ENCODE data around the gene GDF10.

The GDF10 gene

GRCh38 chr10:47320812-47321211, 20.8 kb downstream of the GDF10 start:
- CTCF ChIA-PET: interaction anchor here (0.9 to 2.2 kb wide), 2 partner anchors 8 to 296 kb away, joined by 3 to 10 read pairs; no protein-coding TSS in a partner anchor
- no peak overlapping the region for H3K27ac Mint-ChIP-seq
- peaks cover 8% of the 10 kb centered on the region for H3K27me3 Mint-ChIP-seq
- no peaks in the 10 kb centered on the region for H3K36me3 Mint-ChIP-seq
- H3K9me3 Mint-ChIP-seq: no peaks in the 10 kb centered on the region
- no peaks in the 10 kb centered on the region for H3K4me1 Mint-ChIP-seq
- no peak overlapping the region for H3K4me3 Mint-ChIP-seq
- no peak for DNase-seq

DNA sequence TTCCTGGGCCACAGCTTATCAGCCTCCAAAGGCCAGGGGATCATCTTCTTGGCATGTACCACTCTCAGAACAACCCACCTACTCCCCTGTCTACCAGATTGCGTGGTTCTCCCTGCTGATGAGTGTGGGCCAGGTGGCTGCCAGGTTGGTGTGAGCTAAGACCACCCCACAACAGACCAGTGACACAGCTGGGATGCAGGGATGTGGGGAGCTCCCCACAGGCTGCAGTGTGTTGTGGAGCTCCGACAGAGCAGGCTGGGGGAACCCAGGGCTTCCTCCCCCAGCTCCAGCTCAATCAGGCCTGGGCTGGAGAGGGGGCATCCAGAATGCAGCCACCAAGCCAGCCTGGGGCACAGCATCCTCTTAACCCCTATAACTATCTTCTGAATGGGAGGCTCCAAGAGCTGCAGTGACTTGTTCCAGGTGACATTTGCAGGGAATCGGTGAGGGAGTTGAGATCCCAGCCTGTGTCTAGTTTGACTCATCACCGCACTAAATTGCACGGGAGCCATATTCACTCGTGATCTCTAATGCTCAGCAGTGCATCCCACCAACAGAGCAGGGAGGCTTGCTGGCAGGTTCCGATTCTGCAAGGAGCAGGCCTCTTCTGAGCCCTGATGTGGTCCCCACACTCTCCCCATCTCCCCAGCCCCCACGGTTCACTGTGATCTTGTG, 21.7 kb downstream of the GDF10 start:
- H3K9me3 Mint-ChIP-seq: no peaks in the 10 kb centered on the region
- H3K4me3 Mint-ChIP-seq: no peak overlapping the region
- peaks cover 3% of the 10 kb centered on the region for H3K27me3 Mint-ChIP-seq
- DNase-seq: no peak
- no peaks in the 10 kb centered on the region for H3K36me3 Mint-ChIP-seq
- no peak overlapping the region for H3K27ac Mint-ChIP-seq
- CTCF ChIA-PET: interaction anchor here (0.9 to 2.2 kb wide), 2 partner anchors 9 to 297 kb away, joined by 3 to 10 read pairs; no protein-coding TSS in a partner anchor
- H3K4me1 Mint-ChIP-seq: no peaks in the 10 kb centered on the region

GRCh38 chr10:47322300-47323061, 22.5 kb downstream of the GDF10 start, which contains the start of gene GDF2:
TSS of gene GDF2 (plus strand) at chr10:47322454. CDS start at chr10:47322669, 215 bp downstream.
- H3K36me3 Mint-ChIP-seq: no peaks in the 10 kb centered on the region
- CTCF ChIA-PET: interaction anchor here (0.9 to 1.1 kb wide), 2 partner anchors 11 to 297 kb away, joined by 3 to 4 read pairs; no protein-coding TSS in a partner anchor
- H3K27me3 Mint-ChIP-seq: peaks cover 3% of the 10 kb centered on the region
- H3K4me1 Mint-ChIP-seq: no peaks in the 10 kb centered on the region
- no peak within 1 kb of the TSS for H3K27ac Mint-ChIP-seq
- no peak for DNase-seq
- H3K4me3 Mint-ChIP-seq: no peak within 1 kb of the TSS
- peaks cover under 1% of the 10 kb centered on the region for H3K9me3 Mint-ChIP-seq

DNA sequence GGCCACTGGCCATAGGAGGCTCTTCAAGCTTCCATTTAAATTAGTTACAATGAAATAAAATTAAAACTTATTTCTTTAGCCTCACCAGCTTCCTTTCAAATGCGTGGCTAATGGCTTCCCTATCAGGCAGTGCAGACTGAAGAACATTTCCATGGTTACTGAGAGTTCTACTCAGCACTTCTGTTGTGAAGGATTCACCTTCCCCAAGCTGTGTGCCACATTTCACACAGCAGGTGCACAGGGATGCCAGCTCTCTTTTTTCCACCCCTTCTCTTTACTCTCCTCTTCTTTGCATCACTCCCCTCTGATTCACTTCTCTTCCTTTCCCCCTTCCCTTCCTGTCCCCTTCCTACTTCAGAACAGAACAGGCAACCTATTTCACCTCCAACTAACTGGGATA, 23.1 kb downstream of the GDF10 start:
- Mint-ChIP-seq H3K27ac (no peak overlapping the region), H3K4me1 (no peaks in the 10 kb centered on the region), H3K36me3 (no peaks in the 10 kb centered on the region), H3K4me3 (no peak overlapping the region), H3K9me3 (peaks cover 6% of the 10 kb centered on the region), H3K27me3 (peaks cover 3% of the 10 kb centered on the region)
- DNase-seq: no peak
- CTCF ChIA-PET: interaction anchor here (0.9 to 1.9 kb wide), 4 partner anchors 10 to 298 kb away, joined by 3 to 10 read pairs (median 4); no protein-coding TSS in a partner anchor

DNA sequence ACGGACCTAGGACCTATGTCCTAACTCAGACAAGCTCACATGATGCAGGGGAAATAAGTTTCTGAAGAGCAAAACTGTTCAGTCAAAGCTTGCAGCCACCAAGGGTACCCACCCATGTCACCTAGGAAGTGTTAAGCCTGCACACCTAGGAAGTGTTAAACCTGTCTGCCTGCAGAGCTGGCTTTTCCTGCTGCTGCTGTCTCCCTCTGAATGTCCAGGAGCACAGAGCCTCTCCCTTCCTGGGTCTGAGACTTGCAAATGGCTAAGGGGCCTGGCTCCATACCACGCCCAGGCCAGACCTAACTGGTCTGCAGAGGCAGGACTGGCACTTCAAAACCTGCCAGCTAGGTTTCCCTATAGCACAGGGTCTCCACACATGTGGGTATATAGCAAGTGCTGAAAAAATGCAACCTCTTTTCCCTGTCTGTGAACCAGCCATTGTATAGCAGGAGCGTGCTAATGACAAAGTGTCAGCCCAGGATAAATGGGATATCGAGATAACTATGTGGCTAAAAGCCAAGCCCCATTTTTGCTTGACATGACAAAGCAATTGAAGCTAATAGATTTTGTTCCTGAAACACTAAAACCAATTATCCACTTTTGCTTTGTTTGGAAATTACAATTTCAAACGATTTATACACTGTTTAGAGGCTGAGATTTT, 23.8 kb downstream of the GDF10 start:
- no peaks in the 10 kb centered on the region for H3K4me1 Mint-ChIP-seq

GRCh38 chr10:47325303-47326291, 25.6 kb downstream of the GDF10 start:
- CTCF ChIA-PET: no interaction called here
- Mint-ChIP-seq H3K4me1 (no peaks in the 10 kb centered on the region), H3K9me3 (peaks cover 15% of the 10 kb centered on the region), H3K4me3 (no peak overlapping the region), H3K27ac (no peak overlapping the region), H3K36me3 (no peaks in the 10 kb centered on the region), H3K27me3 (peaks cover 3% of the 10 kb centered on the region)
- no peak for DNase-seq

More for the DNA sequence above, 23.8 kb downstream of the GDF10 start:
- Mint-ChIP-seq H3K27ac (no peak overlapping the region), H3K36me3 (no peaks in the 10 kb centered on the region), H3K27me3 (peaks cover 3% of the 10 kb centered on the region), H3K4me3 (no peak overlapping the region), H3K9me3 (peaks cover 12% of the 10 kb centered on the region)
- no peak for DNase-seq
- CTCF ChIA-PET: interaction anchor here (0.9 to 1.9 kb wide), 4 partner anchors 10 to 299 kb away, joined by 3 to 10 read pairs (median 4); no protein-coding TSS in a partner anchor

- CTCF ChIA-PET: no interaction called here
- H3K4me3 Mint-ChIP-seq: no peak overlapping the region
- H3K9me3 Mint-ChIP-seq: peaks cover 15% of the 10 kb centered on the region
- H3K27me3 Mint-ChIP-seq: peaks cover 5% of the 10 kb centered on the region
- DNase-seq: no peak
- no peaks in the 10 kb centered on the region for H3K4me1 Mint-ChIP-seq
- H3K27ac Mint-ChIP-seq: no peak overlapping the region
- no peaks in the 10 kb centered on the region for H3K36me3 Mint-ChIP-seq
These were observed 26.4 kb downstream of the GDF10 start for GRCh38 chr10:47326306-47326926.

- peaks cover 15% of the 10 kb centered on the region for H3K9me3 Mint-ChIP-seq
- H3K36me3 Mint-ChIP-seq: no peaks in the 10 kb centered on the region
- no peak overlapping the region for H3K4me3 Mint-ChIP-seq
- no peaks in the 10 kb centered on the region for H3K4me1 Mint-ChIP-seq
- CTCF ChIA-PET: no interaction called here
- no peak for DNase-seq
- no peak overlapping the region for H3K27ac Mint-ChIP-seq
- H3K27me3 Mint-ChIP-seq: peaks cover 10% of the 10 kb centered on the region
These were observed 26.9 kb downstream of the GDF10 start for GRCh38 chr10:47326927-47327330.

GRCh38 chr10:47329855-47330254, 29.9 kb downstream of the GDF10 start:
- H3K27ac Mint-ChIP-seq: no peak overlapping the region
- no peaks in the 10 kb centered on the region for H3K4me1 Mint-ChIP-seq
- peaks cover 8% of the 10 kb centered on the region for H3K27me3 Mint-ChIP-seq
- H3K9me3 Mint-ChIP-seq: peaks cover 15% of the 10 kb centered on the region
- no peak overlapping the region for H3K4me3 Mint-ChIP-seq
- no peak for DNase-seq
- H3K36me3 Mint-ChIP-seq: no peaks in the 10 kb centered on the region
- CTCF ChIA-PET: no interaction called here

GRCh38 chr10:47330366-47330765, 30.4 kb downstream of the GDF10 start:
- no peak overlapping the region for H3K27ac Mint-ChIP-seq
- no peak for DNase-seq
- H3K27me3 Mint-ChIP-seq: peaks cover 8% of the 10 kb centered on the region
- H3K9me3 Mint-ChIP-seq: peaks cover 15% of the 10 kb centered on the region
- CTCF ChIA-PET: no interaction called here
- H3K4me3 Mint-ChIP-seq: no peak overlapping the region
- no peaks in the 10 kb centered on the region for H3K36me3 Mint-ChIP-seq
- no peaks in the 10 kb centered on the region for H3K4me1 Mint-ChIP-seq

DNA sequence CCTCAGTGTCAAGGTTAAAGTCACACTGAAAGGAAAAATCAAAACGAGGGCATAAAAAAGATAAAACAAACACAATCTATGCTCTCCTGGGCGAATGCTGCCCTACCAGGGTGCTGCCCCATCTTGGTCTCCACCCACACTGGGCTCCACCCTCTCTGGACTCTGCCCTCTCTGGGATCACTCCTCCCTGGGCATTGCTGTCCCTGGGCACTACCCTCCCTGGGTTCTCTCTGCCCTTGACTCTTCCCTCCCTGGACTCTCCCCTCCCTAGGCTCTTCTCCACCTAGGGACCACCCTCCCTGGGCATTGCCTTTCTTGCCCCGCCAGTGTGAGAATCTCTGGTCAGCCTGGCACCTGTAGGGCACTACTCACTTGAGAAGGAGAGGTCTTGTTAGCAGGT, 30.8 kb downstream of the GDF10 start:
- H3K27ac Mint-ChIP-seq: no peak overlapping the region
- no peak overlapping the region for H3K4me3 Mint-ChIP-seq
- H3K36me3 Mint-ChIP-seq: no peaks in the 10 kb centered on the region
- peaks cover 8% of the 10 kb centered on the region for H3K27me3 Mint-ChIP-seq
- H3K4me1 Mint-ChIP-seq: no peaks in the 10 kb centered on the region
- CTCF ChIA-PET: interaction anchor here (0.9 kb wide), 1 partner anchor 306 kb away, joined by 4 read pairs; no protein-coding TSS in a partner anchor
- DNase-seq: no peak
- H3K9me3 Mint-ChIP-seq: peaks cover 15% of the 10 kb centered on the region

GRCh38 chr10:47331491-47331890, 31.5 kb downstream of the GDF10 start:
- Mint-ChIP-seq H3K36me3 (no peaks in the 10 kb centered on the region), H3K27me3 (peaks cover 8% of the 10 kb centered on the region), H3K4me1 (no peaks in the 10 kb centered on the region), H3K4me3 (no peak overlapping the region), H3K9me3 (peaks cover 15% of the 10 kb centered on the region), H3K27ac (no peak overlapping the region)
- CTCF ChIA-PET: interaction anchor here (0.9 to 1.1 kb wide), 2 partner anchors 10 to 307 kb away, joined by 4 read pairs; no protein-coding TSS in a partner anchor
- no peak for DNase-seq

GRCh38 chr10:47331954-47332353, 32.0 kb downstream of the GDF10 start:
- peaks cover 15% of the 10 kb centered on the region for H3K9me3 Mint-ChIP-seq
- no peaks in the 10 kb centered on the region for H3K36me3 Mint-ChIP-seq
- no peak for DNase-seq
- no peak overlapping the region for H3K27ac Mint-ChIP-seq
- H3K4me3 Mint-ChIP-seq: no peak overlapping the region
- H3K27me3 Mint-ChIP-seq: peaks cover 8% of the 10 kb centered on the region
- CTCF ChIA-PET: interaction anchor here (1.1 kb wide), 1 partner anchor 9 kb away, joined by 4 read pairs; no protein-coding TSS in a partner anchor
- H3K4me1 Mint-ChIP-seq: no peaks in the 10 kb centered on the region

Data from activated naive CD4-positive, alpha-beta T cell treated with anti-CD3 and anti-CD28 coated beads, Interleukin-2, amount 10 ng/mL, durations not matched to agents 7 days and 5 days (primary cell).